HEK293 (cell line): ENCODE results near the gene LILRB5.

Experiments used
- FEZF1 ChIP-seq: fragments of 450-650 bp; formaldehyde crosslinking; IDR thresholded peaks from 2 replicates; pipeline ENCODE4 v1.5.1; 2016; ENCODE audit warnings: missing biosample characterization, missing genetic modification characterization
- ZBTB7A ChIP-seq: fragments of 450-650 bp; formaldehyde crosslinking; IDR thresholded peaks from 2 replicates; pipeline ENCODE4 v1.5.1; 2016; ENCODE audit warnings: low read depth, missing biosample characterization, missing genetic modification characterization
- ZNF423 ChIP-seq: fragments of 450-650 bp; formaldehyde crosslinking; IDR thresholded peaks from 2 replicates; pipeline ENCODE4 v1.5.1; 2016; ENCODE audit warnings: missing biosample characterization, missing genetic modification characterization
- ZNF501 ChIP-seq: fragments of 450-650 bp; formaldehyde crosslinking; IDR thresholded peaks from 2 replicates; pipeline ENCODE4 v1.5.1; 2016; ENCODE audit warnings: missing biosample characterization, missing genetic modification characterization
- ZNF600 ChIP-seq: fragments of 450-650 bp; formaldehyde crosslinking; IDR thresholded peaks from 2 replicates; pipeline ENCODE4 v1.5.1; 2016; ENCODE audit warnings: missing biosample characterization, missing genetic modification characterization
- ZNF785 ChIP-seq: fragments of 450-650 bp; formaldehyde crosslinking; IDR thresholded peaks from 2 replicates; pipeline ENCODE4 v1.5.1; 2016; ENCODE audit warnings: missing biosample characterization, missing genetic modification characterization
- TF ChIP-seq, protein P1 (sequence below): fragments of 450-650 bp; IDR thresholded peaks from 2 replicates; pipeline ENCODE4 v1.5.1; 2018; ENCODE audit warnings: missing biosample characterization, mild to moderate bottlenecking, missing genetic modification characterization
- TF ChIP-seq, protein P2 (sequence below): fragments of 450-650 bp; formaldehyde crosslinking; IDR thresholded peaks from 2 replicates; pipeline ENCODE4 v1.5.1; 2016; ENCODE audit warnings: missing biosample characterization, missing genetic modification characterization
- TF ChIP-seq, protein P3 (sequence below): fragments of 450-650 bp; formaldehyde crosslinking; IDR thresholded peaks from 2 replicates; pipeline ENCODE4 v1.5.1; 2016; ENCODE audit warnings: missing biosample characterization, missing genetic modification characterization, borderline replicate concordance
- TF ChIP-seq, protein P4 (sequence below): fragments of 450-650 bp; formaldehyde crosslinking; conservative IDR thresholded peaks from 2 replicates; pipeline ENCODE4 v1.5.1; 2016; ENCODE audit warnings: low read depth, missing biosample characterization, missing genetic modification characterization

DNA sequence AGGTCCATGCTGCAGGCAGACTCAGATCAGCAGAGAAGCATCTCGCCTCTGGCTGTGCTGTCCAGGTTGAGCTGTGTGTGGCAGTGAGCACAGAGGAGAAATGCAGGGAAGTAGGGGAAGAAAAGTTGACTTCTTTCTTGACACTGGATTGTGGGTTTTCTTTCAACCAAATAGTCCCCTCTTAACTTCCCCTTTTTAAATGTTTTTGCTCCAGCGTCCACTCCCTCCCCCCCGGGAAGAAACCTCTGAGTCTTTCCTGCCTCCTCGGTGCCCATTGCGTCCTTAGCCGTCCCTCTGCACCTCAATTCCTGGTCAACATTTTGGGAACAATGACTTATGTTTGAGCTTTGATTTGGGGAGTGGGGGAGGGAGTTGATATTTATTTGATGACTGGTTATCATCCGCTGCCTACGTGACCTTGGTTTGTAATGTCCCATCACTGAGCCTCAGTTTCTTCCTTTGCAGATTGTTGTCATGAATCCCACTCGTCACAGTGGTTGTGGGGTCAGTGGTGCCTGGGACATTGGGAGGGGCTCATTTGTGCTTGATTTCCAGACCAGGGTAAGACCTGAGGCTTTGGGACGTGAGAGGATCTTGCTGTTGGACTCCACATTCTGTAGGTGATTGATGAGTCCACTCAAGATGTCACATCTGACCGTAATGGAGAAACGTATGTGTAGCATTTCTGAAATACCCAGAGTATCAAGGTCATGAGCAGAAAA, 24.1 kb upstream of the LILRB5 start, which contains the start of gene LILRB2:
- no peak for TF ChIP-seq ZBTB7A (tag by site-specific recombination)
- TF ChIP-seq, protein P1, sequence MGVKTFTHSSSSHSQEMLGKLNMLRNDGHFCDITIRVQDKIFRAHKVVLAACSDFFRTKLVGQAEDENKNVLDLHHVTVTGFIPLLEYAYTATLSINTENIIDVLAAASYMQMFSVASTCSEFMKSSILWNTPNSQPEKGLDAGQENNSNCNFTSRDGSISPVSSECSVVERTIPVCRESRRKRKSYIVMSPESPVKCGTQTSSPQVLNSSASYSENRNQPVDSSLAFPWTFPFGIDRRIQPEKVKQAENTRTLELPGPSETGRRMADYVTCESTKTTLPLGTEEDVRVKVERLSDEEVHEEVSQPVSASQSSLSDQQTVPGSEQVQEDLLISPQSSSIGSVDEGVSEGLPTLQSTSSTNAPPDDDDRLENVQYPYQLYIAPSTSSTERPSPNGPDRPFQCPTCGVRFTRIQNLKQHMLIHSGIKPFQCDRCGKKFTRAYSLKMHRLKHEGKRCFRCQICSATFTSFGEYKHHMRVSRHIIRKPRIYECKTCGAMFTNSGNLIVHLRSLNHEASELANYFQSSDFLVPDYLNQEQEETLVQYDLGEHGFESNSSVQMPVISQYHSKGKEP = no peak
- TF ChIP-seq, protein P2, sequence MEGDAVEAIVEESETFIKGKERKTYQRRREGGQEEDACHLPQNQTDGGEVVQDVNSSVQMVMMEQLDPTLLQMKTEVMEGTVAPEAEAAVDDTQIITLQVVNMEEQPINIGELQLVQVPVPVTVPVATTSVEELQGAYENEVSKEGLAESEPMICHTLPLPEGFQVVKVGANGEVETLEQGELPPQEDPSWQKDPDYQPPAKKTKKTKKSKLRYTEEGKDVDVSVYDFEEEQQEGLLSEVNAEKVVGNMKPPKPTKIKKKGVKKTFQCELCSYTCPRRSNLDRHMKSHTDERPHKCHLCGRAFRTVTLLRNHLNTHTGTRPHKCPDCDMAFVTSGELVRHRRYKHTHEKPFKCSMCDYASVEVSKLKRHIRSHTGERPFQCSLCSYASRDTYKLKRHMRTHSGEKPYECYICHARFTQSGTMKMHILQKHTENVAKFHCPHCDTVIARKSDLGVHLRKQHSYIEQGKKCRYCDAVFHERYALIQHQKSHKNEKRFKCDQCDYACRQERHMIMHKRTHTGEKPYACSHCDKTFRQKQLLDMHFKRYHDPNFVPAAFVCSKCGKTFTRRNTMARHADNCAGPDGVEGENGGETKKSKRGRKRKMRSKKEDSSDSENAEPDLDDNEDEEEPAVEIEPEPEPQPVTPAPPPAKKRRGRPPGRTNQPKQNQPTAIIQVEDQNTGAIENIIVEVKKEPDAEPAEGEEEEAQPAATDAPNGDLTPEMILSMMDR (tag by site-specific recombination) = no peak
- TF ChIP-seq, protein P3, sequence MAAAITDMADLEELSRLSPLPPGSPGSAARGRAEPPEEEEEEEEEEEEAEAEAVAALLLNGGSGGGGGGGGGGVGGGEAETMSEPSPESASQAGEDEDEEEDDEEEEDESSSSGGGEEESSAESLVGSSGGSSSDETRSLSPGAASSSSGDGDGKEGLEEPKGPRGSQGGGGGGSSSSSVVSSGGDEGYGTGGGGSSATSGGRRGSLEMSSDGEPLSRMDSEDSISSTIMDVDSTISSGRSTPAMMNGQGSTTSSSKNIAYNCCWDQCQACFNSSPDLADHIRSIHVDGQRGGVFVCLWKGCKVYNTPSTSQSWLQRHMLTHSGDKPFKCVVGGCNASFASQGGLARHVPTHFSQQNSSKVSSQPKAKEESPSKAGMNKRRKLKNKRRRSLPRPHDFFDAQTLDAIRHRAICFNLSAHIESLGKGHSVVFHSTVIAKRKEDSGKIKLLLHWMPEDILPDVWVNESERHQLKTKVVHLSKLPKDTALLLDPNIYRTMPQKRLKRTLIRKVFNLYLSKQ (tag by site-specific recombination) = no peak
- no peak for TF ChIP-seq ZNF423 (tag by site-specific recombination)
- no peak for TF ChIP-seq ZNF600 (tag by site-specific recombination)
- TF ChIP-seq, protein P4, sequence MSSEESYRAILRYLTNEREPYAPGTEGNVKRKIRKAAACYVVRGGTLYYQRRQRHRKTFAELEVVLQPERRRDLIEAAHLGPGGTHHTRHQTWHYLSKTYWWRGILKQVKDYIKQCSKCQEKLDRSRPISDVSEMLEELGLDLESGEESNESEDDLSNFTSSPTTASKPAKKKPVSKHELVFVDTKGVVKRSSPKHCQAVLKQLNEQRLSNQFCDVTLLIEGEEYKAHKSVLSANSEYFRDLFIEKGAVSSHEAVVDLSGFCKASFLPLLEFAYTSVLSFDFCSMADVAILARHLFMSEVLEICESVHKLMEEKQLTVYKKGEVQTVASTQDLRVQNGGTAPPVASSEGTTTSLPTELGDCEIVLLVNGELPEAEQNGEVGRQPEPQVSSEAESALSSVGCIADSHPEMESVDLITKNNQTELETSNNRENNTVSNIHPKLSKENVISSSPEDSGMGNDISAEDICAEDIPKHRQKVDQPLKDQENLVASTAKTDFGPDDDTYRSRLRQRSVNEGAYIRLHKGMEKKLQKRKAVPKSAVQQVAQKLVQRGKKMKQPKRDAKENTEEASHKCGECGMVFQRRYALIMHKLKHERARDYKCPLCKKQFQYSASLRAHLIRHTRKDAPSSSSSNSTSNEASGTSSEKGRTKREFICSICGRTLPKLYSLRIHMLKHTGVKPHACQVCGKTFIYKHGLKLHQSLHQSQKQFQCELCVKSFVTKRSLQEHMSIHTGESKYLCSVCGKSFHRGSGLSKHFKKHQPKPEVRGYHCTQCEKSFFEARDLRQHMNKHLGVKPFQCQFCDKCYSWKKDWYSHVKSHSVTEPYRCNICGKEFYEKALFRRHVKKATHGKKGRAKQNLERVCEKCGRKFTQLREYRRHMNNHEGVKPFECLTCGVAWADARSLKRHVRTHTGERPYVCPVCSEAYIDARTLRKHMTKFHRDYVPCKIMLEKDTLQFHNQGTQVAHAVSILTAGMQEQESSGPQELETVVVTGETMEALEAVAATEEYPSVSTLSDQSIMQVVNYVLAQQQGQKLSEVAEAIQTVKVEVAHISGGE (tag by site-specific recombination) = no peak
- TF ChIP-seq ZNF785 (tag by site-specific recombination) = no peak
- no peak for TF ChIP-seq ZNF501 (tag by site-specific recombination)
- TF ChIP-seq FEZF1 (tag by site-specific recombination) = no peak
